Measurements from ENCODE around the gene RHOF.

DNA sequence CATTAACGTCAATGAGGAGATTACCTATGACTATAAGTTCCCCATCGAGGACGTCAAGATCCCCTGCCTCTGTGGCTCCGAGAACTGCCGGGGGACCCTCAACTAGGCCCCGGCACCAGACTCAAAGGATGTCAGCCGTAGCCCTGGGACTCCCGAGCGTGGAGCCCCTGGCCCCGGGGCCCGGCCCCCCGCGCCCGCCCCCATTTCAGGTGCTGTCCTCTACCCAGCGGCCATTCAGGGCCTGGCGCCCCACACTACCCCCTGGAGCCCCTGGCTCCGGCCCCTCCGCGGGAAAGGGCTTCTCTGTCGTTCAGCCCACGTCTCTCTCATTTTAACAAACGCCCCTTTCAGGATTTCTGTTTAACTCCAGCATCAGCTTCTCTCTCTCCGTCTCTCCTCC, 36.6 kb upstream of the RHOF start:
- TF ChIP-seq, protein P1, sequence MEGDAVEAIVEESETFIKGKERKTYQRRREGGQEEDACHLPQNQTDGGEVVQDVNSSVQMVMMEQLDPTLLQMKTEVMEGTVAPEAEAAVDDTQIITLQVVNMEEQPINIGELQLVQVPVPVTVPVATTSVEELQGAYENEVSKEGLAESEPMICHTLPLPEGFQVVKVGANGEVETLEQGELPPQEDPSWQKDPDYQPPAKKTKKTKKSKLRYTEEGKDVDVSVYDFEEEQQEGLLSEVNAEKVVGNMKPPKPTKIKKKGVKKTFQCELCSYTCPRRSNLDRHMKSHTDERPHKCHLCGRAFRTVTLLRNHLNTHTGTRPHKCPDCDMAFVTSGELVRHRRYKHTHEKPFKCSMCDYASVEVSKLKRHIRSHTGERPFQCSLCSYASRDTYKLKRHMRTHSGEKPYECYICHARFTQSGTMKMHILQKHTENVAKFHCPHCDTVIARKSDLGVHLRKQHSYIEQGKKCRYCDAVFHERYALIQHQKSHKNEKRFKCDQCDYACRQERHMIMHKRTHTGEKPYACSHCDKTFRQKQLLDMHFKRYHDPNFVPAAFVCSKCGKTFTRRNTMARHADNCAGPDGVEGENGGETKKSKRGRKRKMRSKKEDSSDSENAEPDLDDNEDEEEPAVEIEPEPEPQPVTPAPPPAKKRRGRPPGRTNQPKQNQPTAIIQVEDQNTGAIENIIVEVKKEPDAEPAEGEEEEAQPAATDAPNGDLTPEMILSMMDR (conservative IDR thresholded peaks at IDR 0.05 in 1 of 2, IDR thresholded peaks at IDR 0.05 in 1 of 2; ENCODE audit: low read depth in 1 of 2, low read length in 2 of 2), result no peak
- TF ChIP-seq EZH2 (IDR thresholded peaks at IDR 0.05; ENCODE audit: low read length, missing control alignments), result no peak

Data from fibroblast of lung (primary cell).